ENCODE results near the gene RBSN.

The RBSN gene

GRCh38 chr3:15060029-15060428, 38.9 kb downstream of the RBSN start:
- no peak for DNase-seq (ENCODE audit: low read depth, low spot score)

GRCh38 chr3:15056676-15057404, 42.1 kb downstream of the RBSN start:
- peak; percentile 15 for DNase-seq (ENCODE audit: low read depth, low spot score)

- DNase-seq (ENCODE audit: low read depth, low spot score): no peak
Observed at GRCh38 chr3:15055019-15055557, 43.9 kb downstream of the RBSN start.

GRCh38 chr3:15053541-15053940, 45.4 kb downstream of the RBSN start:
- no peak for DNase-seq (ENCODE audit: low read depth, low spot score)

DNA sequence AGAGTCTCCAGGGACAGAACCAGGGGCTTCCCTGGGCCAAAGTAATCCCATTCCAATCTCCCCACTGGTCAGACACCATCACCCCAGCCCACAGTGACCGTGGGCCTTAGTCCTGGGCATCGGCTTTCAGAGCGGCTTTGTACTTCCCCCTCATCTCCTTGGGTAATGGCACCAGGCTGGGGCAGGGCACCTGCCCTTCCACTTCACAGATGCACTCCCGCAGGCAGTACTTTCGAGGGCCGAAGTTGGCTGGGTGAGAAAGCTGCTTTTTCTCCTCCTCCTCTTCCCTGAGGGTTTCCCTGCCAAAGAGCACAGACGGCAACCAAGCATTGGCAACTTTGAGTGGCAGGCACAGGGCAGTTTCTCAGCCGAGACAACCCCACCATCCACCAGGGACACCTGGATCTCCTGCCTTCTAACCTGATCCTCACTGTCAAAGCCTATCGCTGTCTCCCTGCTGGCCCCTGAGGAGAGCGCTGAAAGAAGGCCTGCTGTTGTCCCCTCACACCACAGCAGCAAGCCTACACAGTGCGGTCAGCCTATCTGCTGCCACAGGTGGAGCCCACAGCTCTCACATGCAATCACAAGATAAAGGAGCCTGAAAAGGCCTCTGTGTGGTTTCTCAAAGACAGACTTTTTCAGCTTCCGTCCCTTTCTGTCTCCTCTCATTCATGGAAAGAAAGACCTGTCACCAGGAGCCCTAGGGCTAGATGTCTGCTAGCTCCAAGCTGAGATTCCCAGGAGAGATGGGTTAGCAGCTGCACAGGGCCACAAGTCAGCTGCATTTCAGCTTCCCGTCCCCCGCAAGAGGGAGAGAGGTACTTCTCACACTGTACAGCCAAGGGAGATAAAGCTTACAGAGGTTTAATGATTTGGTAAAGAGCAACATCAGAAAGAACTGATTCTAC, 46.4 kb downstream of the RBSN start:
- peak; percentile 71 for DNase-seq (ENCODE audit: low read depth, low spot score)

DNA sequence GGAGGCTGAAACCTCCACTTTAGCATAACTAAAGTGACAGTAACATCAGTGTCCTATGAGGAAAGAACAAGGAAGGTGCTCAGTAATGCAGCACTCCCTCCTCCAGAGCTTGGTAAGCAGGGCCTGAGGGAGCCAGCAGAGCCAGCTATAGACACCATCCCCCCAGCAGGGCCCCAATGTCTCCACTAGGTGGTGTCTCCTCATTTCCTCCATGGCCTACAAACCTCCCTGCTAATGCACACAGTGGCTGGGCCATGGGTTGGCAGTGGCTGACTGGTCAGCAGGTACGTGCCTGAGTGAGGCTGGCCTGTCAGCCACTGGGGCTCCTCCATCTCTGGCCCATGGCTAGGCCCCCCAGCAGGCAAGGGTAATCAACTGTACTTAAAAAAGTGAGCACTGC, 47.4 kb downstream of the RBSN start:
- DNase-seq (ENCODE audit: low read depth, low spot score): peak; percentile 89

DNA sequence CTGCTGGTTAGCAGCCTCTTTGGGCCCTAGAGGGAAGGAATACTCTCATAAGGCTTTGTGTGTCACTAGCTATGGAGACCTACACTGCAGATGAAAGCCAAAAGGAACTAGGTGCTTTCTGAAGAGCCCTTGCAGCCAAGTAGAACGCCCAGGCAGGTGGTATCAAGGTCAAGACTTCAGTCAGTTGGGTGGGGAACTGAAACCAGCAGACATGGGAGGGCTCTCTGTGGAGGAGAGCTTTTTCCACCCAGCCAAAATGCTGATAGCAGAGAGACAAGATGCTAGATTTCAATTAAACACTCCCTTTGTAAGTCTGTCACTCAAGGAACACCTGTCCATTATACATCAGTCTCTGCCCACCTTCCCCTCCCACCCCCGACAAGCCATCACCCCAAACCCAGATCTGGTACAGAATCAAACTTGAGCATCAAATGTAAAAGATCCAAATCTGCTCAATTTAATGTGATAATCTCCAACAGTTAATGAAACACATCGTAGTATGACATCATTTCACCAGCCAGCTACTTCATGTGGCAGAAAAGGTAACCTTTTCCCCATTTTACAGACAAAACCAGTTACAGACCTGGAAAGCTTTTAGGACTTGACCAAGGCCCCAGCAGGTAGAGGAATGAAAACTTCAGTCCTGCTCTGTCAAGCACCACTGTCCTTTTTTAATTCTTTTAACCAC, 48.4 kb downstream of the RBSN start:
- no peak for DNase-seq (ENCODE audit: low read depth, low spot score)

DNA sequence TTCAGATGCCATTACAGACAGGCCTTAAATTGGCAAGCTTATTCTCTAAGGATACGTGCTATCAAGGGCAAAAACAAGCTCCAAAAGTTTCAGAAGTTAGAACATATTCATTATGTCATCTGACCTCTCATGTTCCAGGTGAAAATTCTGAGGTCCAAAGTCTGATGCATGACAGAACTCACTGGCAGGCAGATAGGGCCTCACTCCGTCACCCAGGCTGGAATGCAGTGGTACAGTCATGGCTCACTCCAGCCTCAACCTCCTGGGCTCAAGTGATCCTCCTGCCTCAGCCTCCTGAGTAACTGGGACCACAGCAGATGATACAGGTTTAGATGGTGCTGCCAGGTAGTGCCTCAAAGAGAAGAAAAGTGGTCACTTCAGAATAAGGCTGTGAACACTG, 49.4 kb downstream of the RBSN start:
- DNase-seq (ENCODE audit: low read depth, low spot score): no peak

DNA sequence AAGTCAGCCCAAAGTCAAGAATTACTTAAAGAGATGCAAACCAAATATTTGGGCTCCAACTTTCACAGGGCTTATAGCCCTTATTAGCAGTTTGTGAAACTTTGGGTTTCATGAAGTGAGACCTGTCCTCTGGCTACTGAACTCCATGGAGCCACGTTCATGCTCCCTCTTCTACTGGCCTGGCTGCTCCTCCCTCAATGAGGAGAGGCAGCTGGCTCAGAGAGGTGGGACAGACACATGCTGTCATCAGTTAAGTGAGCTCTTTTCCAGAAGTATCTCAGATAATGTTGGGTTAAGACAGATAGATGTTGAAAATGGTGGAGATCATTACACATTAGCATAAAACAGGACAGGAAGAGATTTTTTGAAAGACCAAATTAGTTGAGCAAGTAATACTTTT, 53.3 kb downstream of the RBSN start:
- no peak for DNase-seq (ENCODE audit: low read depth, low spot score)

DNA sequence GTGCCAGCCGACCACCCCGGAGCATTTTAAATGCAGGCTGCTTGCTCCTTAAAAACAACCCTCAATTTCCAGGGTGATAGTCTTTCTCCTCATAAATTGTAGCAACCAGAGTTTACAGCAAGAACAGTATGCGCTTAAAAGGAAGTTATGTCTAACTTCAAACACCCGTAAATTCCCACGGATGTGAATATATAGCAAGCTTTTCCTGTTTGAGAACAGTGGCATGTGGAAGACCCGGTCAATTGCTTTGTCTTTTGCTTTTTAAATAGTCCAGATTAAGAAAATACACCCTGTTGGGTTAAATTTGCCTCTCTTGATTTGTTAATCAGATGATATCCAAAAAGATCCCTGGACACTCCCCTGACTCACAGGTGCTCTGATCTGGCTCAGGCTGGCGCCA, 54.6 kb downstream of the RBSN start:
- DNase-seq (ENCODE audit: low read depth, low spot score): no peak

DNA sequence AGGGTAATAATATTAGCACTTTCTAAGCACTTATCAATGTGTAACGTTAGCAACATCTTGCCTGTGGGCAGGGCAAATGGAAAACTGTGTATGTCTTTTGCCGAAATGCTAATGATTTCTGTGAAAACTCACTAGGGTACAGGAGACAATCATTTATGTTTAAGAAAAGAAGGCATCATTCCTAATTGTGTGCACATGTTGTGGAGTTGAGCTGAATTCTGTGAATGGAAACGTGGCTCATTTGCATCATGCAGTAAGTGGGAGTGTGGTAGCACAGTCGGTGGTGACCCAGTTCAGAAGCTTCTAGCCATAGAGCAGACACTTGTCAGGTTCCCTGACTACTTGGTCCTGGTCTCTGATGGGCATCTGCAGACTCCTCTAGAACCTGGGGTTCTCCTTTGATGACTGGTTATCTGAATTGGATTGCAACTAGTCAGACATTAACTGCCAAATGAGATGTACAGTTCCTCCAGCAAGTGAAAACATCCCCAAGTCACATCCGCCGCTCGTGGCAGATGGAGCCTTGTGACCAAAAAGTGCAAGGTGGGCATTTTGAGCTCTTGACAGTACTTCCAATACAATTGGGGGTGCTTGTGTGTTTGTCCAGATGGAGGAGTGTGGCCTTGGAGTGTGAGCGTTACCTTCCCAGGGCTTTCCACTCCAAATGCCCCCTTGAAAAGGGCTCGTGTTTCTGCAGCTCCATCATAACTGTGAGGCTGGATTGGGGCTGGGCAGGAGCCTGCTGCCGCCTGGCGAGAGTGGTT, 55.4 kb downstream of the RBSN start:
- DNase-seq (ENCODE audit: low read depth, low spot score): no peak

DNA sequence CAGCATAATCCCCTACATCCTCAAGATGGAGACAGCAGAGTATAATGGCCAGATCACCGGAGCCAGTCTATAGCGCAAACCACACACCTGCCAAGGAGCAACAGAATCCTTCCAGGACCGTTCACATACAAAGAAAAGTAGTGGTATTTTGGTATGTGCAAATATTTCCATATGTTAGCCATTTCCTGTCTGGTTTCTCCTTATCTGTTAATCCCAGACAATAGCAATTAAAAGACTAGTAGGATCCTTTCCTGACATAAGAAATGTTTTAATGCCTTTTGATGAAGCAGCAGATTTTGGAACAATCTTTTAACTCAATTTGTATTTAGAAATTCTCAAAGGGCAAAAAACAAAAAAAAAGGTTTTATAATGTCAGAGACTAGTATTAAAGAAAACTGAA, 56.0 kb downstream of the RBSN start:
- no peak for DNase-seq (ENCODE audit: low read depth, low spot score)

GRCh38 chr3:15041950-15042349, 57.0 kb downstream of the RBSN start:
- no peak for DNase-seq (ENCODE audit: low read depth, low spot score)

DNA sequence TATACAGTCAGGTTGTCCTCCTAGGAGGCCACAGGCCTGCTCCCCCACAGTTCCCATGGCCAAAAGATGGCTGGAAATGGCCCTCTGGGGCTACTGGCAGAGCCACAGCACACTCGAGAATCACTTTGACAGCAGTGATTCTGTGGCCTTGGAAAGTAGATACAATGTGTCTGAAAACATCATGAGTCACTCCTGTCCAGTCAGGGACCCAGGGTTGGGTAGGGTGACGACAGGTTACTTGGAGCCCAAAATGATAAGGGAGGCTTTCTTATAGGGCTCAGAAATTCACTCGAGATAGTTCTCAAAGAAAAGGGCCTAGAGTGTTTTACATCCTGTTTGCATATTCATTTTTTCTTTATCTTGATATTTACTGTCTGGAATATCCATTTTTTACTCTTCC, 58.1 kb downstream of the RBSN start:
- no peak for DNase-seq (ENCODE audit: low read depth, low spot score)

GRCh38 chr3:15038306-15038705, 60.6 kb downstream of the RBSN start:
- no peak for DNase-seq (ENCODE audit: low read depth, low spot score)

DNA sequence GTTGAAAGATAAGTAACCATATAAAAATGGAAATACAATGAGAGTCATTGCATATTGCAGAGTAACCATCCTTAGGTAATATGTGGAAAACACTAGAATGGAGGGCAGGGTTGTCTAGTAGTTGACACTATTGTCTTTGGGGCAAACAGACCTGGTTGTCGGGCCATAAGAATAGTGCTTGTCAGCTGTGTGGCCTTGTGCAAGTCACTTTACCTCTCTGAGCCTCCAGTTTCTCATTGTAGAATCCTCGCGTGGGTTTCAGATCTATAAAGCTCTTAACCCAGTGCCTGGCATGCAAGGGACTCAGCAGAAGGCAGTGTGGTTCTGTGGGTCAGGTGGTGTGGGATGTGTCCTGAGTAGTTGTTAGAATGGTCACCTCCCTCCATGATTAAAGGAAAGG, 65.8 kb downstream of the RBSN start:
- DNase-seq (ENCODE audit: low read depth, low spot score): no peak

DNA sequence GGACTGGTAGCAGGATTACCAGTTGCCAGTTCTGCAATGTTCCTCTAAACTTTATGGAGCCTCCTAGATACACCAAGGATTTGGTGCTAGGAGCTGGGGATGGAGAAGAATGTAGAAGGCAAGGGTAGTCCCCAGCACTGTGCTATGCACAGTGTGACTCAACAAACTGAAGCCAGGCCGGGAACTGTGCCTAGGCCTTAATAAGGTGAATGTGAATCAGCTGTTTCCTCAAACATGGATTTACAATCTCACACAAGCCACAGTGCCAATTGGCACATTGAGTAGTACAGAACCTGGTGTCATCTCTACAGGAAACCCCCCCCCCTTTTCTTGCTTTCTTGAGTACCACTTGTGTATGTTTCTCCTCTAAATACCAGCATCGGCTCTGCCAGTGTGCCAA, 66.3 kb downstream of the RBSN start:
- no peak for DNase-seq (ENCODE audit: low read depth, low spot score)

GRCh38 chr3:15029625-15030024, 69.3 kb downstream of the RBSN start:
- no peak for DNase-seq (ENCODE audit: low read depth, low spot score)

GRCh38 chr3:15023719-15024118, 75.2 kb downstream of the RBSN start:
- DNase-seq (ENCODE audit: low read depth, low spot score): no peak

DNA sequence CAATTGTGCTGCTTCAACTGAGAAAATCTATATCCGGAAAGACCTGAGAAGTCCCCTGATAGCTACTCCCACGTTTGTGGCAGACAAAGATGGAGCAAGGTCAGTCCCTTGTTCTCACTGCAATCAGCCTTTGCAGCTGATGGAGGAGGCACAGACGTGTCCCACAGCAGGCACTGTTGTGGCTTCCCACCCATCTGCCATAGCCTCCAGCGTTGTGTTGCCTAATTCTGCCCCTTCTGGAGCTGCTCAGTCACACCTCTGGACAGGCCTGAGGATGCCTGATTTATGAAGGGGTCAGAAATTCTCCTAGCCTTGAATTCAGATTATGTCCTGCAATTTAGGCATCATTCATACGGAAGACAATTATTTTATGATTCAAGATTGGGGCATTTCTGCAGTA, 75.7 kb downstream of the RBSN start:
- no peak for DNase-seq (ENCODE audit: low read depth, low spot score)
